Activated CD8-positive, alpha-beta memory T cell treated with anti-CD3 and anti-CD28 coated beads, Interleukin-2, amount 10 ng/mL, durations not matched to agents 7 days and 5 days (primary cell): ENCODE measurements around the gene RIPOR1. TPM values are rescaled to one million over a fixed set of nuclear protein-coding genes. Genes with fewer than 3 reads are reported as not detected.
A peak's percentile ranks its signal among the peaks of the same experiment; 100 is the strongest.
"Not testable (repeated sequence)": the region's sequence is repeated elsewhere in the genome, so short reads cannot be mapped to it uniquely, and the experiment has no call there.

ENCODE experiments used
- ATAC-seq: fragments of 150-1000 bp; cut with Tn5 transposase; one replicate; pipeline ENCODE4 v1.10.0; 2021; ENCODE audit warnings: moderate library complexity
- CTCF ChIA-PET: fragments of 350-600 bp; sonication (Branson Sonifier 250); formaldehyde crosslinking; loops from one replicate; lab custom pipeline; 2021; ENCODE audit warnings: antibody characterized with exemption; lab: Charles Lee
- DNase-seq: peaks from one replicate; pipeline ENCODE4 v3.0.0-alpha.2; 2020
- H3K27ac Mint-ChIP-seq: one replicate; pipeline ENCODE4 v1.8.0; 2021; ENCODE audit warnings: mild to moderate bottlenecking, mixed read lengths
- H3K27me3 Mint-ChIP-seq: one replicate; pipeline ENCODE4 v1.8.0; 2021; ENCODE audit warnings: mixed read lengths
- H3K36me3 Mint-ChIP-seq: one replicate; pipeline ENCODE4 v1.8.0; 2021; ENCODE audit warnings: mild to moderate bottlenecking, mixed read lengths
- H3K4me1 Mint-ChIP-seq: one replicate; pipeline ENCODE4 v1.8.0; 2021; ENCODE audit warnings: mixed read lengths
- H3K4me3 Mint-ChIP-seq: one replicate; pipeline ENCODE4 v1.8.0; 2021; ENCODE audit warnings: mild to moderate bottlenecking, moderate library complexity, mixed read lengths
- H3K9me3 Mint-ChIP-seq: one replicate; pipeline ENCODE4 v1.8.0; 2022; ENCODE audit warnings: low read depth, mixed read lengths
- total RNA-seq, 2 experiments: library from RNA; stranded (reverse); gene quantifications; one replicate each; pipeline ENCODE4 v1.2.3, GENCODE V29; 2021

The RIPOR1 gene, protein sequence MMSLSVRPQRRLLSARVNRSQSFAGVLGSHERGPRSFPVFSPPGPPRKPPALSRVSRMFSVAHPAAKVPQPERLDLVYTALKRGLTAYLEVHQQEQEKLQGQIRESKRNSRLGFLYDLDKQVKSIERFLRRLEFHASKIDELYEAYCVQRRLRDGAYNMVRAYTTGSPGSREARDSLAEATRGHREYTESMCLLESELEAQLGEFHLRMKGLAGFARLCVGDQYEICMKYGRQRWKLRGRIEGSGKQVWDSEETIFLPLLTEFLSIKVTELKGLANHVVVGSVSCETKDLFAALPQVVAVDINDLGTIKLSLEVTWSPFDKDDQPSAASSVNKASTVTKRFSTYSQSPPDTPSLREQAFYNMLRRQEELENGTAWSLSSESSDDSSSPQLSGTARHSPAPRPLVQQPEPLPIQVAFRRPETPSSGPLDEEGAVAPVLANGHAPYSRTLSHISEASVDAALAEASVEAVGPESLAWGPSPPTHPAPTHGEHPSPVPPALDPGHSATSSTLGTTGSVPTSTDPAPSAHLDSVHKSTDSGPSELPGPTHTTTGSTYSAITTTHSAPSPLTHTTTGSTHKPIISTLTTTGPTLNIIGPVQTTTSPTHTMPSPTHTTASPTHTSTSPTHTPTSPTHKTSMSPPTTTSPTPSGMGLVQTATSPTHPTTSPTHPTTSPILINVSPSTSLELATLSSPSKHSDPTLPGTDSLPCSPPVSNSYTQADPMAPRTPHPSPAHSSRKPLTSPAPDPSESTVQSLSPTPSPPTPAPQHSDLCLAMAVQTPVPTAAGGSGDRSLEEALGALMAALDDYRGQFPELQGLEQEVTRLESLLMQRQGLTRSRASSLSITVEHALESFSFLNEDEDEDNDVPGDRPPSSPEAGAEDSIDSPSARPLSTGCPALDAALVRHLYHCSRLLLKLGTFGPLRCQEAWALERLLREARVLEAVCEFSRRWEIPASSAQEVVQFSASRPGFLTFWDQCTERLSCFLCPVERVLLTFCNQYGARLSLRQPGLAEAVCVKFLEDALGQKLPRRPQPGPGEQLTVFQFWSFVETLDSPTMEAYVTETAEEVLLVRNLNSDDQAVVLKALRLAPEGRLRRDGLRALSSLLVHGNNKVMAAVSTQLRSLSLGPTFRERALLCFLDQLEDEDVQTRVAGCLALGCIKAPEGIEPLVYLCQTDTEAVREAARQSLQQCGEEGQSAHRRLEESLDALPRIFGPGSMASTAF
- total RNA-seq, result 10 to 100 TPM; 14.3 to 17.8 TPM

GRCh38 chr16:67528222-67528869, at the start of gene RIPOR1:
Gene RIPOR1, plus strand, starts transcription at chr16:67528829. Its CDS starts 9,618 bp downstream, at chr16:67538447.
- DNase-seq, result no peak
- H3K4me1 Mint-ChIP-seq, result peaks cover 18% of the 10 kb centered on the region
- H3K9me3 Mint-ChIP-seq, result no peaks in the 10 kb centered on the region
- CTCF ChIA-PET, result interaction anchor here (0.6 to 20.7 kb wide), 10 partner anchors 10 to 189 kb away, joined by 3 to 732 read pairs (median 4); partner anchors contain the start of genes AGRP, ATP6V0D1 and CARMIL2
- H3K4me3 Mint-ChIP-seq, result peak within 1 kb of the TSS; percentile 42
- H3K27me3 Mint-ChIP-seq, result peaks cover 51% of the 10 kb centered on the region
- ATAC-seq, result peak; percentile 74
- no peaks in the 10 kb centered on the region for H3K36me3 Mint-ChIP-seq
- no peak within 1 kb of the TSS for H3K27ac Mint-ChIP-seq

GRCh38 chr16:67480833-67481560, 47.6 kb upstream of the RIPOR1 start, which contains the start of gene ATP6V0D1:
Gene ATP6V0D1, minus strand, starts transcription at chr16:67481157. Its CDS starts 71 bp downstream, at chr16:67481086.
- ATAC-seq (peak; percentile 88), DNase-seq (peak; percentile 99)
- H3K27me3 Mint-ChIP-seq, result no peaks in the 10 kb centered on the region
- H3K4me3 Mint-ChIP-seq, result peak within 1 kb of the TSS; percentile 99
- peak within 1 kb of the TSS; percentile 99 for H3K27ac Mint-ChIP-seq
- CTCF ChIA-PET, result interaction anchor here (0.7 to 30.1 kb wide), 32 partner anchors 9 to 510 kb away, joined by 3 to 732 read pairs (median 4); partner anchors contain the start of genes ACD, C16orf86, CARMIL2 and CTCF
- no peaks in the 10 kb centered on the region for H3K9me3 Mint-ChIP-seq
- H3K4me1 Mint-ChIP-seq, result peaks cover 31% of the 10 kb centered on the region
- peaks cover 16% of the 10 kb centered on the region for H3K36me3 Mint-ChIP-seq

DNA sequence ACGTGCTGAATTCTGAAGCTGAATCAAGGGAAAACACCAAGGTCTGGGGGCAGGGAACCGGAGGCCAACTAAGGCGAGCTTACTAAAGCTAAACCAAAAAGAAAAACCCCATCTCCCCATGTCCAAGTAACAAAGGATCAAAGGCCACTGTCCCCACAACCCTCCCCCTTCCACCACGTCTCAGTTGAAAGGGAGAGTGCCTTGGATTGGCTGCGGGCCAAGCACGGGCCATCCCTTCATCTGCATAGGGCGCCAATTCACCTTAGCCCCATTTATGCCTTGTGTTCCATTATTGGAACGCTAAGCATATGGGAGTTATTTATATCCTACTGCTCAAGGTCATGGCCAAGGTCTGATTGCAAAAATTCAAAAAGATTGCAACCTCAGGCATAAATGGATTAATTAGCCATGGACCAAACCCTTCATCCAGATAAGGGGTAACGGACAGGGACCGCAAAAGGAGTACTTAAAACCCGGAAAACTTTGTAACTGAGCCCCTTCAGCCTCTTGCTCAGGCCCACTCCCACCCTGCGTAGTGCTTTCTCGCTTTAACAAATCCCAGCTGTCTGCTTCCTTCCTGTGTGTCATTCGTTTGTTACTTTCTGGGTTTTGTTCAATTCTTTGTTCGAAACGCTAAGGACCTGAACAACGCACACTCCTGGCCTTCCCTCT, 46.9 kb upstream of the RIPOR1 start:
- CTCF ChIA-PET, result interaction anchor here (0.7 to 30.1 kb wide), 27 partner anchors 9 to 509 kb away, joined by 3 to 732 read pairs (median 5); partner anchors contain the start of genes ACD, C16orf86, CARMIL2 and CTCF
- peak; percentile 27 for ATAC-seq
- DNase-seq, result peak; percentile 79
- Mint-ChIP-seq H3K27ac (peak overlapping the region; percentile 99), H3K9me3 (no peaks in the 10 kb centered on the region), H3K27me3 (no peaks in the 10 kb centered on the region), H3K4me1 (peaks cover 27% of the 10 kb centered on the region), H3K36me3 (peaks cover 14% of the 10 kb centered on the region), H3K4me3 (peak overlapping the region; percentile 99)

GRCh38 chr16:67482233-67482924, 46.2 kb upstream of the RIPOR1 start:
- no peak for DNase-seq
- Mint-ChIP-seq H3K4me3 (peak overlapping the region; percentile 99), H3K9me3 (no peaks in the 10 kb centered on the region), H3K36me3 (peaks cover 14% of the 10 kb centered on the region), H3K27me3 (no peaks in the 10 kb centered on the region), H3K27ac (peak overlapping the region; percentile 99), H3K4me1 (peaks cover 27% of the 10 kb centered on the region)
- CTCF ChIA-PET, result interaction anchor here (0.9 to 30.1 kb wide), 15 partner anchors 9 to 334 kb away, joined by 3 to 732 read pairs (median 8); partner anchors contain the start of genes ACD, CARMIL2, CTCF and PARD6A
- no peak for ATAC-seq

DNA sequence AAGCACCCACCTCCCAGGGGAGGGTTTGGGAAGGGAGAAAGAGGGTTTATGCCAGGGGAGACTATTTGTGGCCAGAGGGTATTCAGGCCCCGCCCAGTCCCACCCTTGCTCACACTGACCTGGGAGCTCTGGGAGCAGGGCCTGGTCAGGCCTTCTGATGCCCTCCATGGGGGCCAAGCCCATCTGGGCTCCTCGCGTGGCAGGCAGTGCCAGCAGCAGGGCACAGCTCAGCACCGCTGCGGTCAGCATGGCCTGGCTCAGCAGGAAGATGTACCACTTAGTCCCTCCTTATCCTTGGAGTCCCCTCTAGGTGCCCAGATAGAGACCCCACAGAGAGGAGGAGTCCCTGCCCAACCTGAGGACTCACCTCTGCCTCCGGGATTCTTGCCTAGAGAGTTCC, 45.5 kb upstream of the RIPOR1 start, which contains the start of gene AGRP:
TSS of gene AGRP (minus strand) at position 398 of the 400 bp plus-strand sequence. CDS start at position 249, 149 bp downstream.
- no peak for DNase-seq
- no peaks in the 10 kb centered on the region for H3K9me3 Mint-ChIP-seq
- peaks cover 23% of the 10 kb centered on the region for H3K4me1 Mint-ChIP-seq
- CTCF ChIA-PET, result interaction anchor here (0.9 to 30.1 kb wide), 6 partner anchors 9 to 62 kb away, joined by 3 to 732 read pairs (median 11); partner anchors contain the start of gene RIPOR1
- H3K27ac Mint-ChIP-seq, result peak within 1 kb of the TSS; percentile 99
- no peaks in the 10 kb centered on the region for H3K27me3 Mint-ChIP-seq
- no peak for ATAC-seq
- H3K36me3 Mint-ChIP-seq, result peaks cover 14% of the 10 kb centered on the region
- H3K4me3 Mint-ChIP-seq, result peak within 1 kb of the TSS; percentile 99

GRCh38 chr16:67483731-67484525, 44.7 kb upstream of the RIPOR1 start:
- Mint-ChIP-seq H3K27me3 (no peaks in the 10 kb centered on the region), H3K36me3 (peaks cover 14% of the 10 kb centered on the region), H3K9me3 (no peaks in the 10 kb centered on the region), H3K4me1 (peaks cover 20% of the 10 kb centered on the region), H3K27ac (peak overlapping the region; percentile 56), H3K4me3 (no peak overlapping the region)
- ATAC-seq, result no peak
- no peak for DNase-seq
- CTCF ChIA-PET, result interaction anchor here (1.2 to 30.1 kb wide), 3 partner anchors 10 to 324 kb away, joined by 3 to 732 read pairs (median 7); partner anchors contain the start of gene RIPOR1

DNA sequence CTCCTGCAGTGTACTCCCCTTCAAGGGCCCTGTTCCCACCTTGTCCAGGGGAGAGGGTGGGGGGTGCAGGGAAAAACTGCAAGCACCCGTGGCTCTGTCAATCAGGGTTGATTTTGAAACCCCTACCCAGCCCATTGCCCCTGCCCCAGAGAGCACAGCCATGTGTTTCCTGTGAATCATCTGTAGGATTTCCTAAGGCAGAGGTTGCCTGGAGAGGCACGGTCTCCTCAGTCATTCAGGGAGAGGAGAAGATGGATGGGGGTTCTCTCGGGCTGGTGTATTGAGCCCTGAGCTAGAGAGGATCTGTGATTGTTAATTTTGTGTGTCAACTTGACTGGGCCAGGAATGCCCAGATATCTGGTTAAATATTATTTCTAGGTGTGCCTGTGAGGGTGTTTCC, 41.8 kb upstream of the RIPOR1 start:
- CTCF ChIA-PET, result interaction anchor here (30.1 kb wide), 1 partner anchor 34 kb away, joined by 732 read pairs; the partner anchor contains the start of gene RIPOR1
- Mint-ChIP-seq H3K36me3 (peaks cover 14% of the 10 kb centered on the region), H3K4me1 (peaks cover 12% of the 10 kb centered on the region), H3K27me3 (no peaks in the 10 kb centered on the region), H3K4me3 (no peak overlapping the region), H3K9me3 (no peaks in the 10 kb centered on the region), H3K27ac (no peak overlapping the region)
- ATAC-seq (no peak), DNase-seq (no peak)

- not testable (repeated sequence) for ATAC-seq, H3K27me3 Mint-ChIP-seq, H3K36me3 Mint-ChIP-seq, H3K4me1 Mint-ChIP-seq, H3K27ac Mint-ChIP-seq, H3K9me3 Mint-ChIP-seq, DNase-seq, H3K4me3 Mint-ChIP-seq
- CTCF ChIA-PET, result interaction anchor here (30.1 kb wide), 1 partner anchor 34 kb away, joined by 732 read pairs; the partner anchor contains the start of gene RIPOR1
These were observed 41.1 kb upstream of the RIPOR1 start for GRCh38 chr16:67487561-67487960.

DNA sequence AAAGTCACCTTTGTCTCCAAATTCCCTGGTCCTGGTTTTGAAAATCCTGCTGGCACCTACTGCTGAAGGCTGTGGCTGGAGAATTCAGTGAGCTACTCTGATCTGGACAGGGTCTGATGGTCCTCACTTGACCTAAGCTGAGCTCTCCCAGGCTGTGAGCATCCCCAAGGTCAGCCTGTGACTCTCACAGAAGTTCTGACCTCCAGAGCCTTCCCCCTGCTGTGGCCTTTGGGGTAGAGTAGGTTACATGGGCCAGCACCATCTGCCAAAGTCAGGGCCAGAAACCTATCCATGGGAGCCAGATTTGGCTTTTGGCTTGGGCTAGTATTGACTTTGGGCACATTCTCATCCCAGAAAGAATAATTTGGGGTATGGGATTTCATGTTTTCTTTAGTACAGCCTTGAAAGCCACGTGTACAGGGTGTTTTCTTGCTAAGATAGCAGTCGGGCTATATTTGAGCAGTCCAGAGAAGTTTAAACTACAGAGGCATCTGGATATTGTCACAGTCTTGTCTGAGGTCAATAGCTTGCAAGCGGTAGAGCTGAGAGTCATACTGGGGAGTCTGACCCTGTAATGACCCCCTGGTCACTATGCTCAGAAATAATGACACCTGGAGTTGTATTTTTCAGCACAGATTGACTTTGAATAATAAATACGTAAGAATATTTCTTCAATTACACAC, 39.1 kb upstream of the RIPOR1 start:
- H3K9me3 Mint-ChIP-seq, result no peaks in the 10 kb centered on the region
- CTCF ChIA-PET, result interaction anchor here (1.2 to 30.1 kb wide), 3 partner anchors 8 to 72 kb away, joined by 3 to 732 read pairs (median 40); partner anchors contain the start of genes ATP6V0D1 and RIPOR1
- H3K27me3 Mint-ChIP-seq, result no peaks in the 10 kb centered on the region
- peaks cover 4% of the 10 kb centered on the region for H3K36me3 Mint-ChIP-seq
- no peak overlapping the region for H3K27ac Mint-ChIP-seq
- ATAC-seq, result no peak
- H3K4me3 Mint-ChIP-seq, result no peak overlapping the region
- DNase-seq, result no peak
- H3K4me1 Mint-ChIP-seq, result no peaks in the 10 kb centered on the region
